HG02763 (cell line): ENCODE results near the gene SLC35E2B.

ENCODE experiments used
- ATAC-seq: cut with Tn5 transposase; IDR thresholded peaks from one replicate; pipeline ENCODE4 v1.9.1; 2021; ENCODE audit warnings: mild to moderate bottlenecking, moderate library complexity; ENCODE audit not compliant: unreplicated experiment

The SLC35E2B gene

DNA sequence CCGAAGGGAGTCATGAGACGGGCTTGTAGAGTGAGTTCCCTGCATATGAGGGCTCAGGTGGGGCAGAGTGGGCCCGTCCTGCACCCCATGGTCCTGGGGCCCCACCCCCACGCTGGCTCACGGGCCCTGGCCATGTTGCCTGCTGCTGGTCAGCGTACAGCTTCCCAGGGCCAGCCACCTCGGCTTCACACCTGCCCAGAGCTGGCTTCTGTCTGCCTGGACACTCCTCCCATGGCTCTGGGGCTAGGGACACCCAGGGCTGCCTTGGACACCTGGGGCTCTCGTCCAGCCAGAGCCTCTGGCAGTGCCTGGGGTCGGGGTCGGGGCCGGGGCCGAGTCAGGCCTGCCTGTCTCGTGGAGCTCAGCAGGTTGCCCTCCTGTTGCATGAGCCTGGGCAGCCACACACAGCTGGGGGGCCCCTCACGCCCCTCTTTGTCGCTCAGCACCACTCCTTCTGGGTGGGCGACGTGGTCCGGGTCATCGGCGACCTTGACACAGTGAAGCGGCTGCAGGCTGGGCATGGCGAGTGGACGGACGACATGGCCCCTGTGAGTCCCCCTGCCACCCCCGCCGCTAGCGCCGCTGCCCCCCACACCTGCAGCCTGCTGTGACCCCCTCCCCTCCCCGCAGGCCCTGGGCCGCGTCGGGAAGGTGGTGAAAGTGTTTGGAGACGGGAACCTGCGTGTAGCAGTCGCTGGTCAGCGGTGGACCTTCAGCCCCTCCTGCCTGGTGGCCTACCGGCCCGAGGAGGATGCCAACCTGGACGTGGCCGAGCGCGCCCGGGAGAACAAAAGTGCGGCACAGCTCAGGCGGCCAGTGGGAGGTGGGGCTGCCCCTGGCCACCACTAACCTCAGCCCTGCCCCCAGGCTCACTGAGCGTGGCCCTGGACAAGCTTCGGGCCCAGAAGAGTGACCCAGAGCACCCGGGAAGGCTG is 66.1 kb downstream of the SLC35E2B start:
- ATAC-seq = no peak

DNA sequence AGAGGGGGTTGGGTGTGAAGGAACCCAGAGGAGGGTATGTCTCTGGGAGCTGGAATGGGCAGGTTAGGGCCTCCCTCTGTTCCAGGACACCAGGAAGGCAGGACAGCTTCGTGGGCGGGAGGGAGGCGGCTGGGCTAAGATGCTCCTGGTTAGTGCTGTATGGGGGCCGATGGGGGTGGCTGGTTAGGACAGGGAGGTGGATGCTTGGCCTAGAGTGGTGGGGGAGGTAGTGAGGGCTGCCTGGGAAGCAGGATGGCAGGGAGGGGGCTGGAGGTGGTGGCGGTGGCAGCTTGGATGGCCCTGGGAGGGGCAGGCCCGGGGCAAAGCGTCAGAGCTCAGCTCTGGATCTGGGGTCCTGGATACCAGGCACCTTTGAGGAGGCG is 66.8 kb downstream of the SLC35E2B start:
- ATAC-seq = no peak

DNA sequence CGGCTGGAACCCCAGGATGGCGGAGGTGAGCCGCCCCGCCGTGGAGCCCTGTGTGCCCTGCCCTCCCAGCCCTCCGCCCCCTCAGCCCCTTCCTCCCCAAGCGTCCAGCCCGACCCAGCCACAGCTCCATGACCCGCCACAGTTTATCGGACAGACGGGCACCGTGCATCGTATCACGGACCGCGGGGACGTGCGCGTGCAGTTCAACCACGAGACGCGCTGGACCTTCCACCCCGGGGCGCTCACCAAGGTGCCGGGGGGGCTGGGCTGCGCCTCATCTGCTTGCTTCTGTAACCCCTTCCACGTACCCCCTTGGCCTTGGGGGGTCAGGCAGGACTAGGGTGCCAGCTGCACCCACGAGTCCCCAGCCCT is 67.2 kb downstream of the SLC35E2B start:
- no peak for ATAC-seq

DNA sequence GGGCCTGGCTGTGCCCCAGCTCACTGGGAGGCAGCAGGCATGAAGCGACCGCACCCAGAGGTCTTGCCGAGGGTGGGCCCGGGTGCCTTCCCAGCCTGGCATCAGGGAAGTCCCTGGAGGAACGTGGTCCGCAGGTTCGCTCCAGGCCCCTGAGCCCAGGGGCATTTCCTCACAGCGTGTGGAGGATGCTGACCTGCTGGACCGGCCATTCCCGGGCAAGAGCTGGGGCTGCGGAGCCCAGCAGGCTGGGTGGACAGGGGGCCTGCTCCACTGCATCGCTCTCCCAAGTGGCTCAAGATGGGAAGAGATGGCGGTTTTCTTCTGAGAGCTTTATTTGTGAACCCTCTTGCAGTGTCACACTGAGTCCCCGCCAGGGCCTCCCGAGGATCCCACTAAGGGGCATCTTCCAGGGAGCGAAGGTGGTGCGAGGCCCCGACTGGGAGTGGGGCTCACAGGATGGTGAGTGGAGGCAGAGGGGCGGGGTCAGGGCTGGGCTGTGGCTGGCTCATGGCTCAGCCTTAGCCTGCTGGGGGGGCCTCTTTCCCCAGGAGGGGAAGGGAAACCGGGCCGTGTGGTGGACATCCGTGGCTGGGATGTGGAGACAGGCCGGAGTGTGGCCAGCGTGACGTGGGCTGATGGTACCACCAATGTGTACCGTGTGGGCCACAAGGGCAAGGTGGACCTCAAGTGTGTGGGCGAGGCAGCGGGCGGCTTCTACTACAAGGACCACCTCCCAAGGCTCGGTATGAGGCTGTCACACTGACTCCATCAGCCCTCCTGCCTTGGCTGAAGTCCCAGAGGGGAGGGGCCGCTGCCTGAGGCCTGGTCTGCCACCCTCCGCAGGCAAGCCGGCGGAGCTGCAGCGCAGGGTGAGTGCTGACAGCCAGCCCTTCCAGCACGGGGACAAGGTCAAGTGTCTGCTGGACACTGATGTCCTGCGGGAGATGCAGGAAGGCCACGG is 67.9 kb downstream of the SLC35E2B start:
- ATAC-seq = no peak

DNA sequence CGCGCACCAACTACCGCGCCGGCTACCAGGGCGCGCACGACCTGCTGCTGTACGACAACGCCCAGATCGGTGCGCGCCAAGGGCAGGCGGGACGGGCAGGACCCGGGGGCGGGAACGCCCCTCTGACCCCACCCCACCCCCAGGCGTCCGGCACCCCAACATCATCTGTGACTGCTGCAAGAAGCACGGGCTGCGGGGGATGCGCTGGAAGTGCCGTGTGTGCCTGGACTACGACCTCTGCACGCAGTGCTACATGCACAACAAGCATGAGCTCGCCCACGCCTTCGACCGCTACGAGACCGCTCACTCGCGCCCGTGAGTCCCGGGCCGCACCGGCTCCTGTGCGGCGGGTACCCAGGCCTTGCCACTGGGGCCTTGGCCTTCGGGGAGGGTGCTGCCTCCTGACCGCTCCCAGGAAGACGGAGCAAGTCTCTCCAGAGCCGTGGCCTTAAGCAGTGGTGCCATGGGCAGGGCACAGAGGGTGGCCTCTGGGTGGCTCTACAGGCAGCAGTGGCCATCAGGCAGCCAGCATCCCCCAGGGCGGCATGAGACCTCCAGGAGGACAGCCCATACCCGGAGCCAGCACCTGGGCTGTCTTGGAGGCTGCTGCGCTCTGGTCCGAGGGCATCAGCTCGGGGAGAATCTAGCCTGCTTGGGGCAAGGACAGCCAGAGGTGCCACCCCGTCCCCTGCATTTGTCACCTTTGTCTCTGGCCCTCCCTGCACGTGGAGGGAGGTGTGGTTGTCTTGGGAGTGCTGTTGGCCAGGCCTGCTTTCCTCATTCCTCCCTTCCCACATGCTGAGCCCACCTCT is 68.8 kb downstream of the SLC35E2B start:
- ATAC-seq = no peak

DNA sequence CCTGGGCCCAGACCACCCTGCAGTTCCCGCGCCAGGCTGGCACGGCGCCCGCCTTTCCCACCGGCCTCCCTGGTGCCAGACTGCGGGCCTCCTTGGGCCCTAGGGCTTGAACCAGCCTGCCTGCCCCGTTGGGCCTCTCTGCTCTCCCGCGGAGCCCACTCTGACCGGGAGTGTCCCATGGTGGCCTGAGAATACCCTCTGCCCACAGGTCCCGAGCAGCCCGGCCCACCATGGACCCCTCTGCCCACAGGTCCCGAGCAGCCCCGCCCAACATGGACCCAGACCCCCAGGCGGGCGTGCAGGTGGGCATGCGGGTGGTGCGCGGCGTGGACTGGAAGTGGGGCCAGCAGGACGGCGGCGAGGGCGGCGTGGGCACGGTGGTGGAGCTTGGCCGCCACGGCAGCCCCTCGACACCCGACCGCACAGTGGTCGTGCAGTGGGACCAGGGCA is 69.4 kb downstream of the SLC35E2B start:
- no peak for ATAC-seq

DNA sequence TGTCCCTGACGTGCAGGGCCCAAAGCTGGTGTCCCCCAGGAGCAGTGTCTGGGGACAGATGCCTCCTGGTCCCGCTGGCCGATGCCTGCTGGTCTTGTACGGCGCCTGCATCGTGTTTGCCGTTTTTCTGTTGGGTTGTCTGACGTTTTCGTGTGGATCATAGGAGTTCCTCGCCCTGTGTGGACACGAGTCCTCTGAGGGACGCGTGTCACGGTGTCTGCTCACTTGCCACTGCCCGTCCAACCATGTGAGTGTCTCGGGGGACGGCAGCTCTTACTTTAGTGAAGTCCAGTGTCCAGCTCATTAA is 69.9 kb downstream of the SLC35E2B start:
- no peak for ATAC-seq

DNA sequence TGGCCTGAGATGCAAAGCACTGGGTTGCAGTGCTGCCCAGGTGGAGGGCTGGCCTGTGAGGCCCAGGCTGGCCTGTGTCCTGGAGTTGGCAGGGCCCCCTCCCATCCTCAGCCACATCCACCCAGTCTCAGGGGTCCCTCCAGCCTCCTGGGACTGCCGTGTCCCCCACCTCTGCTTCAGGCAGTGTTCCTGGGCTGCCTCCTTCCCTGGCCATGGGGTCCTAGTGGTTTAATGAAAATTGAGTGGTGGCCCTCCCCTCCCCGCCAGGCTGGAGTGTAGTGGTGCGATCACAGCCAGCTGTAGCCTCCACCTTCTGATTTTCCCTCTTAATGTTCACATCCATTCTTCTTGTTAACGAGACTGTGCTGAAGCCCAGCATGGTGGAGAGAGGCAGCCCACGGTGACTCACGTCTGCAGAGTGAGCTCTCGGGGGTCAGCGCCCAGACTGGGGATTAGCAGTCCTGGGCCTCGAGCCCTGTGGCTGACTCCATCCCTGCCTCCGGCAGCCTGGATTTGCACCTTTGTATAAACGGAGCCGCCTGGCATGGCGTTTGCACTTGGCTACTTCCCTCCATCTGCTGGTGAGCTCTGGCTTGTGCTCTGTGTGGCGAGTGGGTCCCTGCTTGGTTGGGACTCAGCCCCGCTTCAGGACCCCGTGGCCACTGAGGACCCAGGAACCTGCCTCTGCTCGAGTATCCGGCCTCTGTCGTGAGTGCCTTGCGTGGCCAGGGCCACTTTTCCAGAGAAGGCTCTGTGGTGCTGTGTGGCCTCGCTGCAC is 70.4 kb downstream of the SLC35E2B start:
- no peak for ATAC-seq

DNA sequence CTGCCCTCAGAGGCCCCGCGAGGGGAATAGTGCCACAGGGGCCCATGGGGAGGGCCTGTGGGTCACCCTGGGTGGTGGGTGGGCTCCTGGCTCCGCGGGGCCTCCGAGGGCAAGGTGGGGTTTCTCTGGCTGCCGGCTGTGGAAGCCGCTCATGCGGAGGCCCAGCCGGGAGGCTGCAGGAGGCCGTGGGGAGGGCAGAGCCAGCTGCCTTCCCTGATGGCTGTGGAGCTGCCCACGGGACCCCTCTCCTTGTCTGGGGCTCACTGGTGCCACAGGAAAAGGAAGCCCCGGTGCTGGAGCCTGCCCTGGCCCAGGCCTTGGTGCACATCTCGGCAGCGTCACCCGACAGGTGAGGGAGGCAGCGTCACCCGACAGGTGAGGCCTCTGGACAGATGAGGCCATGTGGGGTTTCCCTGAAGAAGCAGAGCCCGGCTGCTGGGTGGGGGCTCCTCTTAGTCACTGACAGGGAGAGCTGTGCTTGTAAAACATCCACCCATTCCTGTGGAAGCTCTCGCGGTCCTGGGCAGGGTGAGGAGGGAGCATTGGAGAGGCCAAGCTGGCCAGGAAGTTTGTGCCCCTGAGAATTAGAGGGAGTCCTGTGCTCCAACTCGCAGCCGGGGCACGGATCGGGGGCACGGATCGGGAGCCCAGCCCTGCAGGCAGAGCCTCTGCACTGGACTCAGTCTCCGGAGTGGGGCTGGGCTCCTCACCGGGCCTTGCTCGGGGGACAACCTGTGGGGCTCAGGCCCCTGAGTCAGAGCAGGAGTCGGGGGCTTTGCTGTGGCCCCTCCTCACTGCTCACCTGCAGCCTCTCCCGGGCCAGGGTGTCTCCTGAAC is 71.2 kb downstream of the SLC35E2B start:
- ATAC-seq = no peak

DNA sequence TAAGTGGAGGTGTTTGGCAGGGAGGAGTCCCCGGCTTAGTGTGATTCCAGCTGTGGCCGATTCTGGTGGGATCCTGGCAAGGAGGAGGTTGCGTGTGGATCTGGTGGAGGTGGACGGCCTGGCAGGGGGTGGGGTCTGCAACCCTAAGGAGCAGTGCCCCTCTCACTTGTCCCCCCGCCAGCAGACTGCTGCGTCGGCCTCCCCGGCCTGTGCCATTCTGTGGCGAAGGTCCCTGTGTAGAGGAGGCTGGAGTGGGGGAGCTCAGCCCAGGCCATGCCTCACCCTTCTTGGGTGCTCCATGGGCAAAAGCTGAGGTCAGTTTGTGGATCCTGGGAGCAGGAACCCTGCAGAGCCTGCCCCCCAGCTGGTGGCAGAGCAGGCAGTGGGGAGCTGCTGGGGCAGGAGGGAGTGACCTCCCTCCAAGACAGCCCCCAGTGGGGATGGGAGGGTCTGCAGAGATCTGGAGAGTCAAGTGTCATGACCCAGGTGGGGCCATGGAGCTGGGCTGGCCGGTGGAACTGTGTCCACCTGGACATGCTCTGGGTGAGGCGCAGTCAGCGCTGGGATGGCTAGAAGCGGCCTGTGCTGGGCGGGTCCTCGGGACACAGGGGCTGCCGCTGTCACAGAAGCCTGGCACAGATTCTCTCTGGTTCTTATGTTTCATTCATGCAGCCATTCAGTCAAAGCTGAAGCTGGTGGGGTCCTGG is 72.0 kb downstream of the SLC35E2B start:
- no peak for ATAC-seq

DNA sequence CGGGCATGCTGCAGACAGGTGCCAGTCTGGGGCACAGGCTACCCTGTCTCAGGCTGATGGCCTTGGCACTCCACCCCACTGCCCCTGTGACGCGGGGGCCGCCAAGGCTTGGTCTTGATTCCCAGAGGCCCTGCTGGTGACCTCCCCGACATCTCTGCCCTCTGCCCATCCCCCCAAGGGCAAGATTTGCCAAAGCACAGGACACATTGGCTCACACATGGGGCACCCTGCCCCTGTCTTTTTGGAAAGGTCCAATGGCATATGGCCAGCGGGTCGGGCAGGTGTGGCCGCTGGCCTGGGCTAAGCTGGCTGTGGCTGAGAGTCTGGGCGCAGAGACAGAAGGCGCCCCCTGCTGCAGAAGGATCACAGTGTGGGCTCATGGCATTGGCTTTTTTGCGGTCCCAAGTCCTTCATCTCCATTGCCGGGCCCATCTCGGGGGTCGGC is 72.7 kb downstream of the SLC35E2B start:
- ATAC-seq = no peak

DNA sequence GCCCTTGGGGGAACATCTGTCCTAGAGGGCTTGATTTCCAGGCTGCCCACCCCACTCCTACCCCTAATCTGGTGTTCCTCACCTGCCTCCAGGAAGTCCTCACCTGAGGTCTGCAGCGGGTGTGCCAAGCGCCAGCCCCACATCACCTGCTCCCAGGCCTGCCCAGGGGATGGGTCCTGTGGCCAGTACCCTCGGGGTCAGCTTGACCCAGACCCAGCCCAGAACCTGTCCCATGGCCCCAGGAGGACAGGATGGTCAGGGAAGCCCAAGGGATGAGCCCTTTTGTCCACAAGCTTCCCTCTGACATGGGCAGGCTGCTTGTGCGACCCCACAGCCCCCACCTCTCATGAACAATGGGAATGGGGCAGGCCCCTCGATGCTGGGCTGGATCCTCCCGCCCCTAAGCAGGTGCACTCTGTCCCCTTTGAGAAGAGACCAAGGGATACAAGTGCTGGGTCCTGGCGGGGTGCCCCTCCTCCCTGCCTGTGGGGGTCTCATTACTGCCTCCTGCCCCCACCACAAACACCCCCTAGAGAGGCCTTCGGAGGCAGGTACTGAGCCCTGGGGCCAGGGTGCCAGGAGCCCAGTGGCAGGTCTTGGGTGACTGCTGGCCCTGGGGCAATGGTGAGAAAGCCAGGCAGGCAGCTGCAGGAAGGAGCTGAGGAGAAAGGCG is 74.1 kb downstream of the SLC35E2B start:
- ATAC-seq = no peak

DNA sequence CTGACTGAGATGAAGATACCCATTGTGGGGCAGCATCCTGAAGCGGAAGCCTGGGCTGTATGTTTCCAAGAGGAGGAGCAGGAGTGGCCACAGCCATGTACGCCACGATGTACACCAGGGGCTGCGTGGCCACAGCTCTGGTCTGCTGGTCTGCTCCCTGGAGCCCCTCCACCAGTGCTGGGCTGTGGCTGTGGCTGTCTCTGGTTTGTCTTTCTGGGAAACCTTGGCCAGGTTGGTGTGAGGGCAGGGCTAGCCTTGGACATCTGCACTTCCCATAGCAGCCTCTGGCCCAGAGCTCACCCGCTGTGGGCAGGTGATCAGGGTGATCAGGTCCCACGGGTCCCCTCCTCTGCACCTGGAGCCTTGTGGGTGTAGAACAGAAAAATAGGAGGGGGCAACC is 74.7 kb downstream of the SLC35E2B start:
- ATAC-seq = no peak

DNA sequence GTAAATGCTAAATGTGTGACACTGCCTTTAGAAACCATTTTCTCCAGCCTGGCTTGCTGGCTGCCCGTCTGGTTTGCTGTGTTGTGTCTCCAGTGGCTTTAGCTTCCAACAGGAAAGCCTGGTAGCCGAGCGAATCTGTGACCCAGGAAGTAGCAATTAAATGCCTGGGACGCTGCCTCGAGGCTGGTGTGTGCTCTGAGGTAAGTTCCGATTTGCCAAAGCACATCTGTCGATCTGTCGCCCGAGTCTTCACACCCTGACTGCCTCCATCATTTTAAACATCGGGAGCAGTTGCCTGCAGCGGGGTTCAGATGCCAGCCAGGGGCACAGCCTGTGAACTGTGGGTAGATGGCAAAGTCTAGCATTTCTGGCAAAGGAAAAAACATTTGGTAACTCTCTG is 75.1 kb downstream of the SLC35E2B start:
- ATAC-seq = no peak

DNA sequence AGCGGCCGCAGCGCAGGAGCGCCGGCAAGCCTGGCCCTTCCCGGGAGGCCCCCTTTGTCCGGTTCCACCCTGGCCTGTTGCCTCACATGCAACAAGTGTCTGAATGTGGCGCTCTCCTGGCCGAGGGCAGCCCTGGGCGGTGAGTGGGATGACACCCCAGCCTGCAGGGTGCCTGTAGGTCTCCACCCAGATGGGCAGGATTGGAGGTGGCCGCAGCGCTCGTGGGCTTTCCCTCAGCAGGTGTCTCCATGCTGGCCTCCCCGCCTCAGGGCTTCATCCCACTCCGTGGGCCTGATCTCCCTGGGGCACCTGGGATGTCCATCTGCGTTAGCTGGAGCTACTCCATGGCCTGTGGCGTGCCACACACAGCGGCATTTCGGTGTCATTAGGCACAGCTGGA is 75.8 kb downstream of the SLC35E2B start:
- no peak for ATAC-seq

DNA sequence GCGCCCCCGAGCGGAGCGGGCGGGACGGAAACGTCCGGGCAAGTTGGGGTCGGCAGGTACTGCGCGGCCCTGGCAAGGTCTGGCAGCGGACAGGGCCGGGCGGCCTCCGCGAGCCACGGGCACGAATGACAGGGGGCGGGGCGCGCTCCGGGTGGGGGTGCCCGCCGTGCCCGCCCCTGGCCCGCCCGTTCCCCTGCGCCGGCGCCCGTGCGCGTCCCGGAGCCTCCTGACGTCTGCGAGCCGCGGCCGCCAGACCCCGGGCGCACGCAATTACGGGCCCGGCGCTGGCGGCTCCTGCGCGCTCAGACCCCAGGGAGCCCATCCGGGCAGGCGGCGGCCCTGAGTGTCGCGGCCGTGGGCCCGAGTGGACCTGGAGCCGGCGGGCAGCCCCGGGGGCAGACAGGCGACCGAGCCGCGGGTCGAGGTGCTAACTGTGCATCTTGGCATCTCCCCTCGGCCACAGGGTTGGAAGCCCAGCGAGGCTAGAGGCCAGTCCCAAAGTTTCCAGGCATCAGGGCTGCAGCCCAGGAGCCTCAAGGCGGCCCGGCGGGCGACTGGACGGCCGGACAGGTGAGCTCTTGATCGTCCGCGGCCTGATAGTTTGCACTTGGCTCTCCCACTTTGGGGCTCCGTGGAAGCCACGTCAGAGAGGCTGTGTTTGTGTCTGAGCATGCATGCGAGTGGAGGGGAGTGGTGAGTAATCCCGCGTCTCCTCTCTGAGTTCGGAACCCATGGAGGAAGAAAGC is 76.4 kb downstream of the SLC35E2B start:
- ATAC-seq = peak; percentile 16

DNA sequence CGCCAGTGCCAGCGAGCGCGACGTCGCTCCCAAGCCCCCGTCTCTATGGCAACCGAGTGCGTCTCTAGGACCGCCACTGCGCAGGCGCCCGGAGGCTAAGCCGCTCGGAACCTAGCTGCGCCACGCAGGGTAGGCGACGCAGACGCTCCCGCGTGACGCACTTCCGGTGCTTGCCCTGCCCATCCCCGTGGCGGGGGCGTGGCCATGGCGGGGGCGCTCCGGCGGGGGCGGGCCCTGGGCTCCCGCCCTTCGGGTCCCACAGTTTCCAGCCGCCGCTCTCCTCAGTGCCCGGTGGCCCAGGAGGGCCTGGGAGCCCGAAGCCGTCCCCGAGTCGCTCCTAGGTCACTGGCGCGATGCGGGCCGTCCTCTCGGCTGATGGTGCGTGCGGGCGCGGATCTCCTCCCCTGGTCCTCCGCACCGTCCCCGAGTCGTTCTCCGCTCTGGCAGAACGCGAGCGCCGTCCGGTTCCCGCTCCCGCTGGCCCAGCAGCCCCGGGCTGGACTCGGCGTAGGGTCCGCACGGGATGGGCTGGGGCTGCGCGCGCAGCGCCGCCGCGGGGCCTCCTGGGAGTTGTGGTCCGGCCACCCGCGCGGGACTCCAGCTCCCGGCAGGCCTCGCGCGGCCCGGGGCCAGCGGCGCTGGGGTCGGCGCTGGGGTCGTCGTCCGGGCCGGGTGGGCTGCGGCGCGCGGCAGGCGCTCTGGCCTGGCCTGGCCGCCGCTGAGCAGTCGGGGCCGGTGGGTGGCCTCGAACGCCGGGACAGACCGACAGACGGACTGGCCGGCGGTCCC is 77.1 kb downstream of the SLC35E2B start, which contains the start of gene MIB2:
TSS of gene MIB2 (plus strand) at position 245 of the 789 bp plus-strand sequence. CDS start 7,953 bp downstream, outside the sequence.
- peak; percentile 82 for ATAC-seq
